Sigmoid colon (tissue), 4 donors: ENCODE measurements around the gene B4GALT6.

Experiments
- EP300 ChIP-seq, 4 donors: sonication (generic); formaldehyde crosslinking; IDR thresholded peaks; one replicate each; pipeline ENCODE4 v1.6.1; 2017; ENCODE audit warnings: antibody characterized with exemption in 4 of 4
- POLR2A ChIP-seq, 2 donors: fragments of 450-650 bp; IDR thresholded peaks; one replicate each; pipeline ENCODE4 v1.6.1; 2016; ENCODE audit warnings: antibody characterized with exemption in 2 of 2, mild to moderate bottlenecking in 2 of 2, moderate library complexity in 2 of 2
- TF ChIP-seq, protein P1 (sequence below), 4 experiments: fragments of 450-650 bp in 3 of 4; fragments of 200-600 bp in 1 of 4; IDR thresholded peaks; one replicate each; pipeline ENCODE4 v1.5.1; 2016 to 2019; ENCODE audit warnings: antibody characterized with exemption in 4 of 4, mild to moderate bottlenecking in 3 of 4, moderate library complexity in 2 of 4

GRCh38 chr18:31686572-31686971, 2.2 kb upstream of the B4GALT6 start:
- TF ChIP-seq EP300 (IDR thresholded peaks at IDR 0.05), result no peak
- TF ChIP-seq, protein P1, sequence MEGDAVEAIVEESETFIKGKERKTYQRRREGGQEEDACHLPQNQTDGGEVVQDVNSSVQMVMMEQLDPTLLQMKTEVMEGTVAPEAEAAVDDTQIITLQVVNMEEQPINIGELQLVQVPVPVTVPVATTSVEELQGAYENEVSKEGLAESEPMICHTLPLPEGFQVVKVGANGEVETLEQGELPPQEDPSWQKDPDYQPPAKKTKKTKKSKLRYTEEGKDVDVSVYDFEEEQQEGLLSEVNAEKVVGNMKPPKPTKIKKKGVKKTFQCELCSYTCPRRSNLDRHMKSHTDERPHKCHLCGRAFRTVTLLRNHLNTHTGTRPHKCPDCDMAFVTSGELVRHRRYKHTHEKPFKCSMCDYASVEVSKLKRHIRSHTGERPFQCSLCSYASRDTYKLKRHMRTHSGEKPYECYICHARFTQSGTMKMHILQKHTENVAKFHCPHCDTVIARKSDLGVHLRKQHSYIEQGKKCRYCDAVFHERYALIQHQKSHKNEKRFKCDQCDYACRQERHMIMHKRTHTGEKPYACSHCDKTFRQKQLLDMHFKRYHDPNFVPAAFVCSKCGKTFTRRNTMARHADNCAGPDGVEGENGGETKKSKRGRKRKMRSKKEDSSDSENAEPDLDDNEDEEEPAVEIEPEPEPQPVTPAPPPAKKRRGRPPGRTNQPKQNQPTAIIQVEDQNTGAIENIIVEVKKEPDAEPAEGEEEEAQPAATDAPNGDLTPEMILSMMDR (IDR thresholded peaks at IDR 0.05), result no peak
- TF ChIP-seq POLR2A (IDR thresholded peaks at IDR 0.05), result no peak
